K562 (cell line): ENCODE measurements around the gene CD9. TPM values are rescaled to one million over a fixed set of nuclear protein-coding genes. Genes with fewer than 3 reads are reported as not detected.

Experiments
- HDAC8 ChIP-seq: fragments of 450-650 bp; IDR thresholded peaks from 2 replicates; pipeline ENCODE4 v1.6.1; 2016; ENCODE audit warnings: mild to moderate bottlenecking, missing genetic modification characterization, moderate library complexity, missing compliant biosample characterization
- HMG20B ChIP-seq: fragments of 250-450 bp; sonication (Bioruptor Pico); IDR thresholded peaks from 2 replicates; pipeline ENCODE4 v1.5.0; 2021; ENCODE audit warnings: mild to moderate bottlenecking
- NEUROD1 ChIP-seq: fragments of 150-350 bp; IDR thresholded peaks from 2 replicates; pipeline ENCODE4 v1.6.1; 2014; ENCODE audit warnings: borderline replicate concordance, low read length, low read depth; ENCODE audit not compliant: partially characterized antibody
- RBM34 ChIP-seq: fragments of 200-400 bp; formaldehyde crosslinking; IDR thresholded peaks from 2 replicates; pipeline ENCODE4 v1.6.1; 2018; ENCODE audit warnings: low read length, borderline replicate concordance; ENCODE audit not compliant: insufficient read depth
- RFX7 ChIP-seq: fragments of 250-450 bp; sonication (Bioruptor Pico); IDR thresholded peaks from 2 replicates; pipeline ENCODE4 v1.5.1; 2021; ENCODE audit warnings: mild to moderate bottlenecking
- TSC22D4 ChIP-seq: fragments of 450-650 bp; IDR thresholded peaks from 2 replicates; pipeline ENCODE4 v1.6.1; 2016; ENCODE audit warnings: missing genetic modification characterization, missing biosample characterization, control low read depth
- ZNF384 ChIP-seq: IDR thresholded peaks from 2 replicates; pipeline ENCODE4 v1.6.1; 2012; ENCODE audit warnings: low read depth, low read length, improper control_type of control experiment
- ZNF41 ChIP-seq: fragments of 250-450 bp; sonication (Bioruptor Pico); conservative IDR thresholded peaks from 2 replicates; pipeline ENCODE4 v1.4.0; 2020; ENCODE audit warnings: mild to moderate bottlenecking
- polyA plus RNA-seq, 8 experiments: library from polyadenylated mRNA; depleted of rRNA in 4 of 8; stranded (reverse) in 5 of 8; unstranded in 3 of 8; fragments of >200 nt; fragmentation: Nextera tagmentation in 2 of 8; fragmentation: Illumina TruSeq in 1 of 8; extraction: Ambion mirVana in 2 of 8; extraction: Trizol in 1 of 8; gene quantifications; 2 replicates each; pipeline versions ENCODE4 v1.2.1 to v1.2.3, GENCODE V29; 2011 to 2014; ENCODE audit warnings: inconsistent platforms in 1 of 8, missing spikeins in 1 of 8
- total RNA-seq, 7 experiments: library from RNA; depleted of rRNA in 6 of 7; stranded (reverse); fragments of >200 nt in 6 of 7; fragmentation: Illumina TruSeq in 2 of 7; extraction: Trizol in 2 of 7; gene quantifications; 2 replicates each; pipeline versions ENCODE4 v1.2.1 to v1.2.3, GENCODE V29; 2011 to 2021; ENCODE audit warnings: low replicate concordance in 1 of 7
- TF ChIP-seq, protein P1 (sequence below): fragments of 450-650 bp; formaldehyde crosslinking; IDR thresholded peaks from 2 replicates; pipeline ENCODE4 v1.4.0; 2020; ENCODE audit warnings: mild to moderate bottlenecking
- TF ChIP-seq, protein P2 (sequence below): fragments of 450-650 bp; IDR thresholded peaks from 2 replicates; pipeline ENCODE4 v1.6.1; 2016; ENCODE audit warnings: missing biosample characterization, missing genetic modification characterization
- TF ChIP-seq, protein P3 (sequence below): fragments of 450-650 bp; IDR thresholded peaks from one replicate; pipeline ENCODE4 v1.6.1; 2018; ENCODE audit warnings: mild to moderate bottlenecking, moderate library complexity; ENCODE audit not compliant: partially characterized antibody
- TF ChIP-seq, protein P4 (sequence below): fragments of 450-650 bp; IDR thresholded peaks from 2 replicates; pipeline ENCODE4 v1.6.1; 2016; ENCODE audit warnings: borderline replicate concordance
- TF ChIP-seq, protein P5 (sequence below): fragments of 150-350 bp; IDR thresholded peaks from 2 replicates; pipeline ENCODE4 v1.6.1; 2014; ENCODE audit warnings: low read depth, mild to moderate bottlenecking, low read length, borderline replicate concordance

The CD9 gene
- total and polyA plus RNA-seq, 9 of the 15 experiments (the other 6 are each of a cell fraction or from before 2014, with no cell fraction given) = 0.43 to 5.6 (median 0.62) TPM

DNA sequence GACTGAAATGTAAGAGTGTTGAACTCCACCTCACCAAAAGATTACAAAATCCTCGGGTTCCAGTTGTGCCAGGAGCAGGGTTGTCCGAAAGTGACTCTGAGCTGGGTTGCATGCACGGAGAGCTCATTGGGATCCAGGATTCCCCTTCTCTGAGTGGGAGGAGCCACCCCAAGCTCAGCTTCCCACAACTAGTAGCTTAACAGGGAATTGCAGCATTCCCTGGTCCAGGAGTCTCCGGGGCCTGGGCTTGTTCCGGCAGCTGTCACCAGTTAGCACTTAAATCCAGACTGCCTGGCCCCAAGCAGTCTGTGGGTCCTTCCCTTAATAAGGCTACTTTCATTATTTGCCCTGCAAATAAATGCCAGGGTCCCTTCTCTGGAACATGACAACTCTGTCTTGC lies 50.1 kb downstream of the CD9 start (continued):
- TF ChIP-seq, protein P1, sequence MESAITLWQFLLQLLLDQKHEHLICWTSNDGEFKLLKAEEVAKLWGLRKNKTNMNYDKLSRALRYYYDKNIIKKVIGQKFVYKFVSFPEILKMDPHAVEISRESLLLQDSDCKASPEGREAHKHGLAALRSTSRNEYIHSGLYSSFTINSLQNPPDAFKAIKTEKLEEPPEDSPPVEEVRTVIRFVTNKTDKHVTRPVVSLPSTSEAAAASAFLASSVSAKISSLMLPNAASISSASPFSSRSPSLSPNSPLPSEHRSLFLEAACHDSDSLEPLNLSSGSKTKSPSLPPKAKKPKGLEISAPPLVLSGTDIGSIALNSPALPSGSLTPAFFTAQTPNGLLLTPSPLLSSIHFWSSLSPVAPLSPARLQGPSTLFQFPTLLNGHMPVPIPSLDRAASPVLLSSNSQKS = no peak
- TF ChIP-seq, protein P2, sequence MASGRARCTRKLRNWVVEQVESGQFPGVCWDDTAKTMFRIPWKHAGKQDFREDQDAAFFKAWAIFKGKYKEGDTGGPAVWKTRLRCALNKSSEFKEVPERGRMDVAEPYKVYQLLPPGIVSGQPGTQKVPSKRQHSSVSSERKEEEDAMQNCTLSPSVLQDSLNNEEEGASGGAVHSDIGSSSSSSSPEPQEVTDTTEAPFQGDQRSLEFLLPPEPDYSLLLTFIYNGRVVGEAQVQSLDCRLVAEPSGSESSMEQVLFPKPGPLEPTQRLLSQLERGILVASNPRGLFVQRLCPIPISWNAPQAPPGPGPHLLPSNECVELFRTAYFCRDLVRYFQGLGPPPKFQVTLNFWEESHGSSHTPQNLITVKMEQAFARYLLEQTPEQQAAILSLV = no peak
- TF ChIP-seq HDAC8 (tag) = no peak
- TF ChIP-seq RBM34 = no peak
- TF ChIP-seq, protein P3, sequence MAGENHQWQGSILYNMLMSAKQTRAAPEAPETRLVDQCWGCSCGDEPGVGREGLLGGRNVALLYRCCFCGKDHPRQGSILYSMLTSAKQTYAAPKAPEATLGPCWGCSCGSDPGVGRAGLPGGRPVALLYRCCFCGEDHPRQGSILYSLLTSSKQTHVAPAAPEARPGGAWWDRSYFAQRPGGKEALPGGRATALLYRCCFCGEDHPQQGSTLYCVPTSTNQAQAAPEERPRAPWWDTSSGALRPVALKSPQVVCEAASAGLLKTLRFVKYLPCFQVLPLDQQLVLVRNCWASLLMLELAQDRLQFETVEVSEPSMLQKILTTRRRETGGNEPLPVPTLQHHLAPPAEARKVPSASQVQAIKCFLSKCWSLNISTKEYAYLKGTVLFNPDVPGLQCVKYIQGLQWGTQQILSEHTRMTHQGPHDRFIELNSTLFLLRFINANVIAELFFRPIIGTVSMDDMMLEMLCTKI = no peak
- no peak for TF ChIP-seq ZNF41 (CRISPR knock-in tag)
- no peak for TF ChIP-seq NEUROD1
- TF ChIP-seq, protein P4, sequence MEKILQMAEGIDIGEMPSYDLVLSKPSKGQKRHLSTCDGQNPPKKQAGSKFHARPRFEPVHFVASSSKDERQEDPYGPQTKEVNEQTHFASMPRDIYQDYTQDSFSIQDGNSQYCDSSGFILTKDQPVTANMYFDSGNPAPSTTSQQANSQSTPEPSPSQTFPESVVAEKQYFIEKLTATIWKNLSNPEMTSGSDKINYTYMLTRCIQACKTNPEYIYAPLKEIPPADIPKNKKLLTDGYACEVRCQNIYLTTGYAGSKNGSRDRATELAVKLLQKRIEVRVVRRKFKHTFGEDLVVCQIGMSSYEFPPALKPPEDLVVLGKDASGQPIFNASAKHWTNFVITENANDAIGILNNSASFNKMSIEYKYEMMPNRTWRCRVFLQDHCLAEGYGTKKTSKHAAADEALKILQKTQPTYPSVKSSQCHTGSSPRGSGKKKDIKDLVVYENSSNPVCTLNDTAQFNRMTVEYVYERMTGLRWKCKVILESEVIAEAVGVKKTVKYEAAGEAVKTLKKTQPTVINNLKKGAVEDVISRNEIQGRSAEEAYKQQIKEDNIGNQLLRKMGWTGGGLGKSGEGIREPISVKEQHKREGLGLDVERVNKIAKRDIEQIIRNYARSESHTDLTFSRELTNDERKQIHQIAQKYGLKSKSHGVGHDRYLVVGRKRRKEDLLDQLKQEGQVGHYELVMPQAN = no peak
- no peak for TF ChIP-seq TSC22D4 (tag)
- TF ChIP-seq, protein P5, sequence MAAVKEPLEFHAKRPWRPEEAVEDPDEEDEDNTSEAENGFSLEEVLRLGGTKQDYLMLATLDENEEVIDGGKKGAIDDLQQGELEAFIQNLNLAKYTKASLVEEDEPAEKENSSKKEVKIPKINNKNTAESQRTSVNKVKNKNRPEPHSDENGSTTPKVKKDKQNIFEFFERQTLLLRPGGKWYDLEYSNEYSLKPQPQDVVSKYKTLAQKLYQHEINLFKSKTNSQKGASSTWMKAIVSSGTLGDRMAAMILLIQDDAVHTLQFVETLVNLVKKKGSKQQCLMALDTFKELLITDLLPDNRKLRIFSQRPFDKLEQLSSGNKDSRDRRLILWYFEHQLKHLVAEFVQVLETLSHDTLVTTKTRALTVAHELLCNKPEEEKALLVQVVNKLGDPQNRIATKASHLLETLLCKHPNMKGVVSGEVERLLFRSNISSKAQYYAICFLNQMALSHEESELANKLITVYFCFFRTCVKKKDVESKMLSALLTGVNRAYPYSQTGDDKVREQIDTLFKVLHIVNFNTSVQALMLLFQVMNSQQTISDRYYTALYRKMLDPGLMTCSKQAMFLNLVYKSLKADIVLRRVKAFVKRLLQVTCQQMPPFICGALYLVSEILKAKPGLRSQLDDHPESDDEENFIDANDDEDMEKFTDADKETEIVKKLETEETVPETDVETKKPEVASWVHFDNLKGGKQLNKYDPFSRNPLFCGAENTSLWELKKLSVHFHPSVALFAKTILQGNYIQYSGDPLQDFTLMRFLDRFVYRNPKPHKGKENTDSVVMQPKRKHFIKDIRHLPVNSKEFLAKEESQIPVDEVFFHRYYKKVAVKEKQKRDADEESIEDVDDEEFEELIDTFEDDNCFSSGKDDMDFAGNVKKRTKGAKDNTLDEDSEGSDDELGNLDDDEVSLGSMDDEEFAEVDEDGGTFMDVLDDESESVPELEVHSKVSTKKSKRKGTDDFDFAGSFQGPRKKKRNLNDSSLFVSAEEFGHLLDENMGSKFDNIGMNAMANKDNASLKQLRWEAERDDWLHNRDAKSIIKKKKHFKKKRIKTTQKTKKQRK = no peak
- no peak for TF ChIP-seq ZNF384
- TF ChIP-seq RFX7 (CRISPR knock-in tag) = no peak
- no peak for TF ChIP-seq HMG20B (CRISPR knock-in tag)
- TF ChIP-seq, all 486 proteins: peak for 0
